BE2C (cell line): ENCODE results near the gene MEGF8.
"Not testable (repeated sequence)": the region's sequence is repeated elsewhere in the genome, so short reads cannot be mapped to it uniquely, and the experiment has no call there.

Source experiments
- DNase-seq: peaks from one replicate; pipeline ENCODE4 v3.0.0-alpha.2; 2020
- H3K27me3 ChIP-seq: fragments of 250-450 bp; sonication (Bioruptor Pico); 2 replicates; pipeline ENCODE4 v1.5.1; 2020; ENCODE audit warnings: mild to moderate bottlenecking
- H3K36me3 ChIP-seq: fragments of 250-450 bp; sonication (Bioruptor Pico); 2 replicates; pipeline ENCODE4 v1.5.1; 2020; ENCODE audit warnings: mild to moderate bottlenecking
- H3K4me1 ChIP-seq: fragments of 250-450 bp; sonication (Bioruptor Pico); 2 replicates; pipeline ENCODE4 v1.5.1; 2020
- H3K4me3 ChIP-seq: 2 replicates; pipeline ENCODE4 v1.5.1; 2011; ENCODE audit warnings: low read depth, low read length
- H3K9me3 ChIP-seq: fragments of 250-450 bp; sonication (Bioruptor Pico); 2 replicates; pipeline ENCODE4 v1.5.1; 2020
- TF ChIP-seq, protein P1 (sequence below): IDR thresholded peaks from 2 replicates; pipeline ENCODE4 v1.5.1; 2012; ENCODE audit warnings: mild to moderate bottlenecking, low read depth, low read length

The MEGF8 gene

DNA sequence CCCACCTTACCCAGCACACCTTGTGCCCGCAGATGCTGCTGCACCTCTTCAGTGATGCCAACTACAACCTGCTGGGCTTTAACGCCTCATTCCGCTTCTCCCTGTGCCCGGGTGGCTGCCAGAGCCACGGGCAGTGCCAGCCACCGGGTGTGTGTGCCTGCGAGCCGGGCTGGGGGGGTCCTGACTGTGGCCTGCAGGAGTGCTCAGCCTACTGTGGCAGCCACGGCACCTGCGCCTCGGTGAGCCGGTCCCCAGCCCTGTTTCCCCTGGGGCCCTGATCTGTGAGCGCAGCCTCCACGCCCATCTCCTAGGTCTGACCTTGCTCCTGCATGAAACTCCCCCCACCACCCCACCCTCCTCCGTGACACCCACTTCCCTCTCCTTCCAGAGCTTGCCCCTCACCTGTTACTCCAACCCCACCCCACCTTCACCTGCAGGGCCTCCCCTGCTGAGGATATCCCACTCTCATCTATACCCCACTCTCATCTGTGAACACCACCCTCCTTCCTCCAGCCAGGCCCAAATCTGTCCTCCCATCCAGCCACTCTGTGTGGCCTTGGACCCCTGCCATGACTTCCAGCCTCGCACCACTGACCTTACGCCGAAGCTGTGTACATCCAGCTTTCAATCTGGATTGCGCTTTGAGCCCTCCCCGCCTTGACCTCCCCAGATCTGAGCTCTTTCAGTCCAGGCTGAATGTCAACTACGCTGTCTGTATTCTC lies 8.7 kb downstream of the MEGF8 start:
- peaks cover 16% of the 10 kb centered on the region; the same call in 1 of the 2 replicates for H3K36me3 ChIP-seq
- no peak for DNase-seq
- no peaks in the 10 kb centered on the region for H3K9me3 ChIP-seq
- TF ChIP-seq, protein P1, sequence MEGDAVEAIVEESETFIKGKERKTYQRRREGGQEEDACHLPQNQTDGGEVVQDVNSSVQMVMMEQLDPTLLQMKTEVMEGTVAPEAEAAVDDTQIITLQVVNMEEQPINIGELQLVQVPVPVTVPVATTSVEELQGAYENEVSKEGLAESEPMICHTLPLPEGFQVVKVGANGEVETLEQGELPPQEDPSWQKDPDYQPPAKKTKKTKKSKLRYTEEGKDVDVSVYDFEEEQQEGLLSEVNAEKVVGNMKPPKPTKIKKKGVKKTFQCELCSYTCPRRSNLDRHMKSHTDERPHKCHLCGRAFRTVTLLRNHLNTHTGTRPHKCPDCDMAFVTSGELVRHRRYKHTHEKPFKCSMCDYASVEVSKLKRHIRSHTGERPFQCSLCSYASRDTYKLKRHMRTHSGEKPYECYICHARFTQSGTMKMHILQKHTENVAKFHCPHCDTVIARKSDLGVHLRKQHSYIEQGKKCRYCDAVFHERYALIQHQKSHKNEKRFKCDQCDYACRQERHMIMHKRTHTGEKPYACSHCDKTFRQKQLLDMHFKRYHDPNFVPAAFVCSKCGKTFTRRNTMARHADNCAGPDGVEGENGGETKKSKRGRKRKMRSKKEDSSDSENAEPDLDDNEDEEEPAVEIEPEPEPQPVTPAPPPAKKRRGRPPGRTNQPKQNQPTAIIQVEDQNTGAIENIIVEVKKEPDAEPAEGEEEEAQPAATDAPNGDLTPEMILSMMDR = no peak
- no peaks in the 10 kb centered on the region for H3K4me1 ChIP-seq
- no peaks in the 10 kb centered on the region for H3K27me3 ChIP-seq
- no peak overlapping the region for H3K4me3 ChIP-seq

DNA sequence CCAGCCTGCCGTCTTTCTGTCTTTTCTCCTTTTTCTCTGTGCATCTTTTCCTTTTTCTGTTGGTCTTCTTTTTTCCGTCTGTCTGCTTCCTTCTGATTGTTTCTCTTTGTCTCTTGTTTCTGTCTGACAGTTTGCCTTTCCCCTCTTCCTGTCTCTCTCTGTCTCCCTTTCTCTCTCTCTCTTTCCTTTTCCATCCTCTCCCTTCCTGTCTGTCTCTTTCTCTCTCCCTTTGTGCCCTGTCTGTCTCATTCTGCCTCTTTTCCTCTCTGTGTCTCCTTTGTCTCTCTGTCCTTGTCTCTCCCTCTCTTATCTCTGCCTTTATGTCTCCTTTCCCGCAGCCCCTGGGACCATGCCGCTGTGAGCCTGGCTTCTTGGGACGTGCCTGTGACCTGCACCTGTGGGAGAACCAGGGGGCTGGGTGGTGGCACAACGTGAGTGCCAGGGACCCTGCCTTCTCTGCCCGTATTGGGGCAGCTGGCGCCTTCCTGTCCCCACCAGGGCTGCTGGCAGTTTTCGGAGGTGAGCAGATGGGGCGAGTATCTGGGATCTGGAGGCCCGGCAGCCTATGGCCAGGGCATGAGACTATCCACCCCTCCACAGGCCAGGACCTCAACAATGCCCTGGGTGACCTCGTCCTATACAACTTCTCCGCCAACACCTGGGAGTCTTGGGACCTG lies 9.4 kb downstream of the MEGF8 start:
- DNase-seq = no peak
- H3K4me1 ChIP-seq = no peaks in the 10 kb centered on the region
- TF ChIP-seq, protein P1 = no peak

DNA sequence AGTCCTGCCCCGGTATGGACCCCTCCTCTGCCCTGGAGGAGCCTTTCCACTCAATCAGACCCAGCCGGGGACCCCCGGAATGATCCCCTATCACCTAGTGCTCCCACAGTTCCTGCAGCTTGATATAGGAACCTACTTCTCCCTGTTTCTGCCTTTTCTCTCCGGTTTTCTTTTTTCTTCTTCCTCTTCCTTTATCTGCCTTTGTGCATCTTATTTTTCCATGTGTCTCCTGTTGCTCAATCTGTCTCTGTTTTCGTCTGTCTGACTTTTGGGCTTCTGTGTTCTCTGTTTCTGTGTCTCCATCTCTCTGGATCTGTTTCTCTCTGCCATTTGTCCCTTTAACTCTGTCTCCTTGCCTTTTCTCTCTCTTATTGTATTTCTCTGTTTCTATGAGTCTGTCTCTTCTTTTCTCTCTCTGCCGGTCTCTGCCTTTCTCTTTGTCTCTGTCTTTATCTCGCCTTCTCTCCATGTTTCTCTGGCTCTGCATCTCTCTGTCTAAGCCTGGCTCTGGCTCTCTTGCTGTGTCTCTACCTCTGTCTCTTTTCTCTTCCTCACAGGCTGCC lies 10.0 kb downstream of the MEGF8 start:
- no peak overlapping the region for H3K4me3 ChIP-seq
- H3K4me1 ChIP-seq = no peaks in the 10 kb centered on the region
- H3K27me3 ChIP-seq = no peaks in the 10 kb centered on the region
- H3K9me3 ChIP-seq = no peaks in the 10 kb centered on the region
- no peak for DNase-seq
- TF ChIP-seq, protein P1 = no peak
- H3K36me3 ChIP-seq = peaks cover 20% of the 10 kb centered on the region

More for the DNA sequence above, 9.4 kb downstream of the MEGF8 start:
- Histone ChIP-seq H3K27me3 (no peaks in the 10 kb centered on the region), H3K4me3 (no peak overlapping the region), H3K36me3 (peaks cover 20% of the 10 kb centered on the region), H3K9me3 (no peaks in the 10 kb centered on the region)

DNA sequence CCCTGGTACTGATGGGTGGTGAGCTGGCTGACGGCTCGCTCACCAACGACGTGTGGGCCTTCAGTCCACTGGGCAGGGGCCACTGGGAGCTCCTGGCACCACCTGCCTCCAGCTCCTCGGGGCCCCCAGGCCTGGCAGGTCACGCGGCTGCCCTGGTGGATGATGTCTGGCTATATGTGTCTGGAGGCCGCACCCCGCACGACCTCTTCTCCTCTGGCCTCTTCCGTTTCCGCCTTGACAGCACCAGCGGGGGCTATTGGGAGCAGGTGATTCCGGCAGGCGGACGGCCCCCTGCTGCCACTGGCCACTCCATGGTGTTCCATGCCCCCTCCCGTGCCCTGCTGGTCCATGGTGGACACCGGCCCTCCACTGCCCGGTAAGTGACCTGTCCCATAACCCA lies 10.5 kb downstream of the MEGF8 start:
- no peak for DNase-seq
- Histone ChIP-seq H3K4me3 (no peak overlapping the region), H3K27me3 (no peaks in the 10 kb centered on the region), H3K9me3 (no peaks in the 10 kb centered on the region), H3K4me1 (no peaks in the 10 kb centered on the region), H3K36me3 (peaks cover 20% of the 10 kb centered on the region)
- TF ChIP-seq, protein P1 = no peak

DNA sequence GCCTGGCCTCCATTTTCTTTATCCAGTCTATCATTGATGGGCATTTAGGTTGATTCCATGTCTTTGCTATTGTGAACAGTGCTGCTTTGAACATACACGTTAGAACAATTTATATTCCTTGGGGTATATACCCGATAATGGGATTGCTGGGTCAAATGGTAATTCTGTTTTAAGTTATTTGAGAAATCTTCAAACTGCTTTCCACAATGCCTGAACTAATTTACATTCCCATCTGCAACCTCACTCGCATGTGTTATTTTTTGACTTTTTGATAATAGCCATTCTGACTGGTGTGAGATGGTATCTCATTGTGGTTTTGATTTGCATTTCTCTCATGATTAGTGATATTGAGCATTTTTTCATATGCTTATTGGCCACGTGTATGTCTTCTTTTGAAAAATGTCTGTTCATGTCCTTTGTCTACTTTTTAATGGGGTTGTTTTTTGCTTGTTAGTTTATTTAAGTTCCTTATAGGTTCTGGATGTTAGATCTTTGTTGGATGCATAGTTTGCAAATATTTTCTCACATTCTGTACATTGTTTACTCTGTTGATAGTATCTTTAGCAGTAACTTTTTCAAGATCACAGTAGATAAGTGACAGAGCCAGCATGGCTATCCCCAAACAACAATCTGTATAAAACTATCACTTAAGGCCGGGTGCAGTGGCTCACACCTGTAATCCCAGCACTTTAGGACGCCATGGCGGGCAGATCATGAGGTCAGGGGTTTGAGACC lies 13.9 kb downstream of the MEGF8 start:
- not testable (repeated sequence) for H3K4me3 ChIP-seq, DNase-seq, H3K4me1 ChIP-seq

DNA sequence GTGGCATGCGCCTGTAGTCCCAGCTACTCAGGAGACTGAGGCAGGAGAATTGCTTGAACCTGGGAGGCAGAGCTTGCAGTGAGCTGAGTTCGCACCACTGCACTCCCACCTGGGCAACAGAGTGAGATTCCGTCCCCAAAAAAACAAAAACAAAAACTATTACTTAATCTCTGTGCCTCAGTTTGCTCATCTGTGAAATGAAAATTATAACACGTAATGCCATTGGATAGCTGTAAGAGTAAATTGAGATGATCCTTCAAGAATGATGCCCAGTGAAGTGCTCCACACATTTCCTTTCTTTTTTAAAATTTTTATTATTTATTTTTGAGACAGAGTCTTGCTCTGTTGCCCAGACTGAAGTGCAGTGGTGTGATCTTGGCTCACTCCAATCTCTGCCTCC lies 14.5 kb downstream of the MEGF8 start:
- H3K27me3 ChIP-seq, H3K4me1 ChIP-seq, DNase-seq, H3K4me3 ChIP-seq, H3K9me3 ChIP-seq: not testable (repeated sequence)
- H3K36me3 ChIP-seq = peaks cover 20% of the 10 kb centered on the region

More for the DNA sequence above, 13.9 kb downstream of the MEGF8 start:
- H3K27me3 ChIP-seq, H3K9me3 ChIP-seq: not testable (repeated sequence)
- H3K36me3 ChIP-seq = peaks cover 20% of the 10 kb centered on the region
